GM12878 (cell line): Measurements from ENCODE around the gene SNAI1.

Source experiments
- CHD2 ChIP-seq: IDR thresholded peaks from 2 replicates; pipeline ENCODE4 v1.6.1; 2011; ENCODE audit warnings: low read depth, low read length, improper control_type of control experiment, borderline replicate concordance
- POLR2A ChIP-seq: IDR thresholded peaks from 2 replicates; pipeline ENCODE4 v1.6.1; 2011; ENCODE audit warnings: low read depth, mild to moderate bottlenecking, low read length

GRCh38 chr20:49948809-49949507, 33.8 kb upstream of the SNAI1 start:
- TF ChIP-seq CHD2 (no peak), POLR2A (no peak)
